Esophagus mucosa (tissue), 1 donor: Measurements from ENCODE around the gene EPS8. TPM values are rescaled to one million over a fixed set of nuclear protein-coding genes. Genes with fewer than 3 reads are reported as not detected.
"Not testable (repeated sequence)": the region's sequence is repeated elsewhere in the genome, so short reads cannot be mapped to it uniquely, and the experiment has no call there.

Source experiments
- ATAC-seq: fragments of 200-7000 bp; cut with Tn5 transposase; one replicate; pipeline ENCODE4 v1.9.1; 2020
- total RNA-seq: library from RNA; stranded (reverse); gene quantifications from one replicate; pipeline ENCODE4 v1.2.4, GENCODE V29; 2023
- donor health status: DM: yes; HTN: yes; CAD: no.

The EPS8 gene
- total RNA-seq, 1 donor from 2014 or later, result 7.7 TPM

DNA sequence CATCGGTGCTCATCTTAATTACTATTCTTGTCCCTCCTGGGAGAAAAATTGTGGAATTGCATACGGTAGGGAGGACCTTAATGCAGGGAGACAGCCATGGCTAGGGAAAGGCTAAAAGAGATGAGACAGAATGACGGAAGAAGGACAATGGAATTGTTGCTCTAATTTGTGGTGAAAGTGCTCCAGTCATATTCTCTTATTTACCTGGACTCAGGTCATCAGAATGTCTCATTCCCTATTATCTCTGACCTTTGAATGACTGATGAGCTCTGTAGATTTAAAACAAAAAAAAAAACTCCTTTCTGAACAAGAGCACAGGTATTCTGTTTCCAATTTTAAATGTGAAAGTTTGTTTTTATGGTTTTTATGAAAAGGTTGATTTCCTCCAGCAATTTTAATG lies 8.6 kb upstream of the EPS8 start:
- ATAC-seq, result no peak

- no peak for ATAC-seq
Measured at GRCh38 chr12:15796493-15797141, 7.4 kb upstream of the EPS8 start.

- no peak for ATAC-seq
Measured at GRCh38 chr12:15794836-15795235, 5.6 kb upstream of the EPS8 start.

DNA sequence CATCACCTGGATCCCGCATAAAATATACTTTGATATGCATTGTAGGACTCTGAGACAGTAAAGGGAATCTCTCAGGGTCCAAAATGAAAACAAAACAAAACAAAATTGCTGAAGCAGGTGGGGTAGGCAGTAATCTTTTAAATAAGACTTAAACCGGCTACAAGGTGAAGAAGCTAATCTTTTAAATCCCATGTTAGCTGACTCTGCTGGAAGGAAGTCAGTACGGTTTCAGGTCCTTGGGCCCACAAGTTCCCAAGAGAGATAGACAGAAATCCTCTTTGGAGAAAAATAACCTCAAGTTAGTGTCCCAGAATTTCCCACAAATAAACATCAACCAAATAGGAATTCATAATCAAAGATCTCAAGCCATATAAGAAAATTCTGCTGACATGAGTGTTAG lies 5.0 kb upstream of the EPS8 start:
- ATAC-seq, result no peak

DNA sequence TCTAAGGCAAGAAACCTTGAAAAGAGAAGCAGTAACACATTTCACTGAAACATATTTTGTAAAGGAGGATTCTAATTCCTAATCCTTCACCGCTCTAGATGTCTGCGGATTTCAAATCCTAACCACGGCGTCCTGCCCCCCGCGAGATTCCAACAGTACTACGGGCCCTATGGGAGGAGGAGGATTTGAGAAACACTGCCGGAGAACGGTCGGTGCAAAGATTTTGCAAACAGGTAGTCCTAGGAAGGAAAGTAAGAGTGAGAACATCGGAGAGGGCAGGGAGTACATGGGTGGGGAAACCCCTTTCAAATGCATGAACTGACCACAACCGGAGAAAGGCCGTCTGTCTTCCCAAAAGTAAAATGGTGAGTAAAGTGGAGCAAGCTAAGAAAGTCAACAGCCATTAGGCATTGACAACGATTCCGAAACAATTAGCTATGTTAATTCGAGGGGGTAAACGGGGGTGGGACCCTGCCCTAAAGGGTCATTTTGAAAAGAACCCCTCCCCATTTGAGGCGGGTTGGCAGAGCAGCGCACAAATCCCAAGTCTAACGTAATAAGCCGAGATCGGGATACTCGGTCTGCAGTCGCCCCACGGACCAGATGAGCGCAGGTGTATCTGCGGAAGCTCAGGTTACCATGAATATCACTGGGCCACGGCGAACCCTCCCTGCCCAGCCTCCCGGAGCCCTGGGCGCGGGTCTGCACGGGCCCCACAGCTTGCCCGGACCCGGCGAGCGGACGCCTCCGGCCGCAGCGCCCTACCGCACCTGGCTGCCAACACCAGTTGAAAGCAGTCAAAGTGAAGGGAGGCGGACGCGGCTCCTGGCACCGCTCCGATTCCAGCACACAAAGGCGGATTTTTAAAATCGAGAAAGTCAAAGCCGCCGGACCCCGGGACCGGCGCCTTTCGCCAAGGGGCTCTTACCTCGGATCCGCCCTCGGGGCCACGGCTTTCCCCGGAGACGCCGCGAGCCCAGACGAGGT lies 662 bp downstream of the EPS8 start:
- ATAC-seq, result peak; percentile 50

GRCh38 chr12:15787778-15788177 lies 1.4 kb downstream of the EPS8 start:
- no peak for ATAC-seq

DNA sequence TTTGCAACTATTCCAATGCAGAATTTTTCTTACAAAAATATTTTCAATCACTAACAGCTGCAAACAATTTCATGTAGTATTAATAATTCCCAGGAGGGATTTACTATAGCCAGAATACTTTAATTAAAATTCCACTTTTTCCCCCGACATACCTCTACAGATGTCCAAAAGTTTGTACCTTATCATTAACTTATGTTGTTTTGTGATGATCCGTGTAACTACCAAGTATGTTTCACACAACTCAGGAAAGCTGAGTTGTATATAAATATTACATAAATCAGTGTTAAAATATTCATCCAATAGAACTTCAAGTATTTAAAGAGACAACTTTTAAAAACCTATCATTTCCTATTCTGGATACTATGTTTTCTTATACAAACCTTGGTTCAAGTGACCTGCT lies 2.4 kb downstream of the EPS8 start:
- ATAC-seq, result no peak

- no peak for ATAC-seq
Measured at GRCh38 chr12:15783288-15783687, 5.9 kb downstream of the EPS8 start.

DNA sequence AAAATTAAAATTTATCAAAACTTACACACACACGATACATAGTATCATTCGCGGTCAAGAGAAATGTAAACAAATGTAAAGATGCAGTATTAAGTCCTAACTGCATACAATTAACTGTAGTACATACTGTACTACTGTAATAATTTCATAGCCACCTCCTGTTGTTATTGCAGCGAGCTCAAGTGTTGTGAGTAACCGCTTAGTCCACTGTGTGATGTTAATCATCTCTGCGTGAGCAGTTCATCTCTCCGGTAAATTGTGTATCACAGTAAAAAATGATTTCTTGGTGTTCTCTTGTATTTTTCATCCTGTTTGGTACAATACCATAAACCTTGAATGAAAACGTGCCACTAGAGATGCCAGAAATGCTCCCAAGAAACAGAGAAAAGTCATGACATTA lies 6.5 kb downstream of the EPS8 start:
- no peak for ATAC-seq

- ATAC-seq, result no peak
Measured at GRCh38 chr12:15779925-15780324, 9.3 kb downstream of the EPS8 start.

- no peak for ATAC-seq
Measured at GRCh38 chr12:15778126-15778525, 11.1 kb downstream of the EPS8 start.

- no peak for ATAC-seq
Measured at GRCh38 chr12:15777355-15778012, 11.7 kb downstream of the EPS8 start.

GRCh38 chr12:15776532-15776931 lies 12.7 kb downstream of the EPS8 start:
- ATAC-seq, result no peak

DNA sequence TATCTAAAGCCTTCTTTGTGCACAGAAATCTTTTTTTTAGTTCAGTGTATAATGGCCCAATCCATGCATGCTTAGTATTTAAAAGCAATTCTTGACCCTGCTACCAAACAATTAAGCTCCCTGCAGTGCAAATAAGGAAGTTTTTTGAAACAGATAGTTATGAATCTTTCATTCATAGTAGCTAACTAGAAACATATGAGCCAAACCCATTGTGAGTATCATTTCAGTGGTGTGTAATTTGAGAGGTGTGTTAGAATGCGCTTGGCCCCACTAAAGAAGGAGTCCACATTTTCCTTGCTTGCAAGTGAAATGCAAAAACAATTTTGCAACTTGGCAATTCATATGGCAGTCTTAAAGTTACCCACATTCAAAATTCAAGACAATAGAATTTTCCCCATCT lies 14.4 kb downstream of the EPS8 start:
- no peak for ATAC-seq

- no peak for ATAC-seq
Measured at GRCh38 chr12:15772405-15773018, 16.7 kb downstream of the EPS8 start.

- no peak for ATAC-seq
Measured at GRCh38 chr12:15770581-15770980, 18.6 kb downstream of the EPS8 start.

DNA sequence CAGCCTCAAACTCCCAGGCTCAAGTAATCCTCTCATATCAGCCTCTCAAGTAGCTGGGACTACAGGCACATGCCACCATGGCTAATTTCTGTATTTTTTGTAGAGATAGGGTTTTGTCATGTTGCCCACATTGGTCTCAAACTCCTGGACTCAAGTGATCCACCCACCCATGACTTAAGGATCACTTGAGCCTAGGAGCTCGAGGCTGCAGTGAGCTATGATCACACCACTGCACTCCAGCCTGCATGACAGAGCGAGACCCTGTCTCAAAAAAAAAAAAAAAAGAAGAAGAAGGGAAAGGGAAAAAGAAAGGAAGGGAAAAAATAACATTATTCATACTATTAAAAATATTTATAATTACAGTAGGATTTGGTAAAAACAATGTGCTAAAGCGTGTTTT lies 19.2 kb downstream of the EPS8 start:
- ATAC-seq, result no peak

- no peak for ATAC-seq
Measured at GRCh38 chr12:15769586-15769985, 19.6 kb downstream of the EPS8 start.

DNA sequence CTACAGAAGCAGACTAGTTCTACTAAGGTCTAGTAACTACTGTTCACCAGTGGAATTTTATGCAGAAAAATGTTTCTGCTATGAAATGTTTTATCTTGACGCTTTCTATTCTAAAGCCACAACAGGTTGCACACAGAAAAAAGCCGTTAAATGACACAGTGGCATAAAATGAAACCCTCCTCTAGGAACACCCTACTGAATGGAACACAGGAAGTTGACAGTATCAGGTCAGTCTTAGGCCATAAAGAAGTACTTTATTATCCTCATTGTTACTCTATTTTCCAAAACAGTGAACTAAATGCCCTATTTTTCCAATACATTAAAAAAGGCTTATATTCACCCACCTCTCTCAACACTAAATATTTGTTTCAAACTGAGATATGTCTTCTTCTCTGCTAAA lies 21.9 kb downstream of the EPS8 start:
- ATAC-seq, result no peak

DNA sequence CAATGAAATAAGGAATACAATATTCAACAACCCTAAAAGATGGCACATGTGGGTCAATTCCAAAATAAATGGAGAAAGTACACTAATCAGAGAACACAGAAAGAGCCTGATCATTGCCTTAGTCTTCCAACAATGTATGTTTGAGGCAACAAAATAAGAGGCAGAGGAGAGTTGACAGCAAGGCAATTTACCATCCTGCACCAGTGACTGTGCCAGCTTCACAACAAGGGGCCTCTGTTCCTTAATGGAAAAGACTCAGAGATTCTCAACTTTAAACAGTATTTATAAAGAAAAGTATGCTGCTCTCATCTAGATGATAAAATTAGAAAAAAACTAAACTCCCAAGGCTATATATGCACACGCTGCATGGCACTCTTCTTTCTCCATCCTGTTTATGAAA lies 25.9 kb downstream of the EPS8 start:
- ATAC-seq, result no peak

DNA sequence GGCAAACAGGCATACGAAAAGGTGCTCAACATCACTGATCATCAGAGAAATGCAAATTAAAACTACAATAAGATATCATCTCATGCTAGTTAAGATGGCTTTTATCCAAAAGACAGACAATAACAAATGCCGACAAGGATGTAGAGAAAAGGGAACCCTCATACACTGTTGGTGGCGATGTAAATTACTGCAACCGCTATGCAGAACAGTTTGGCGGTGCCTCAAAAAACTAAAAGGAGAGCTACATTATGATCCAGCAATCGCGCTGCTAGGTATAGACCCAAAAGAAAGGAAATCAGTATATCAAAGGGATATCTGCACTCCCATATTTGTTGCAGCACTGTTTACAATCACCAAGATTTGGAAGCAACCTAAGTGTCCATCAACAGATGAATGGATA lies 27.0 kb downstream of the EPS8 start:
- ATAC-seq, result not testable (repeated sequence)

GRCh38 chr12:15757553-15758255 lies 31.5 kb downstream of the EPS8 start:
- ATAC-seq, result peak; percentile 99
